GM15510 (cell line): ENCODE results near the gene B4GAT1.
A peak's percentile ranks its signal among the peaks of the same experiment; 100 is the strongest.

Experiments
- POLR2A ChIP-seq: IDR thresholded peaks from 3 replicates; pipeline ENCODE4 v1.6.1; 2011; ENCODE audit warnings: borderline replicate concordance; ENCODE audit not compliant: insufficient read length; ENCODE audit errors: extremely low read depth

Gene B4GAT1

DNA sequence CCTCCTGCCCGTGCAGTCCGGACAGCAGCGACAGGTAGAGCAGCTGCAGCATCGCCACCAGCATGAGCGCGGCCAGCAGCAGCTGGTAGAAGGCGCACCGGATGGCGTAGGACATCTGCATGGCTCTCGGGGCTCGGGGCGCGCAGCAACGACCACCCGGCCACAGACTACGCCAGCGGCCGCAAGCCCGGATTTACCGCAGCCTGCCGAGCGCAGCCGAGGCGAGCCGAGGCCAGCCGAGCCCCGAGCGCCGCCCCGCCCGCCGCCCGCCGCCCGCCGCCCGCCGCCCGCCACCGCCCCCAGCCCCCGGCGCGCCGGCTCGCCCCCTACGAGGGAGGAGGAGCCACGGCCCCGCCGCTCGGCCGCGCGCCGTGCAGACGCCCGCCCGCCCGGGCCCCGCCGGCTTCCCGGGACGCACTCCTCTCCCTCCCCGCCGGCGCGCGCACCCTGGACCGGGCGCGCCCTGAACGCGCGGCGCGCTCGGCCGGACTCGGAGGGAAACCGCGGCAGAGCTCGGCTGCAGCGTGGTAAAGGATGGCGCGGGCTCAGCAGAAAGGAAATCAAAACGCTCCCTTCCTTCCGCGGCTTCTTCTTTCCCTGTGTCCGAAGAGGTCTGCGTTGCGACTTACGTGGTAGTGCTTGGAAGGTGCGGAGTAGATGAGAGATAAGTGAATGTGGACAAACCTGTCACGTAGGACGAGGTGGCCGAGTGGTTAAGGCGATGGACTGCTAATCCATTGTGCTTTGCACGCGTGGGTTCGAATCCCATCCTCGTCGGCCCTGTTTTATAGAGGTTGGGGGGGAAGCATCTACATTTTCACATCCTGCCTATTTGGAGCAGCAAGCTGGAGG lies at the start of gene B4GAT1:
TSS of gene B4GAT1 (minus strand) at position 205 of the 852 bp plus-strand sequence. CDS start at position 121, 84 bp downstream.
- TF ChIP-seq POLR2A, result peak; percentile 70

DNA sequence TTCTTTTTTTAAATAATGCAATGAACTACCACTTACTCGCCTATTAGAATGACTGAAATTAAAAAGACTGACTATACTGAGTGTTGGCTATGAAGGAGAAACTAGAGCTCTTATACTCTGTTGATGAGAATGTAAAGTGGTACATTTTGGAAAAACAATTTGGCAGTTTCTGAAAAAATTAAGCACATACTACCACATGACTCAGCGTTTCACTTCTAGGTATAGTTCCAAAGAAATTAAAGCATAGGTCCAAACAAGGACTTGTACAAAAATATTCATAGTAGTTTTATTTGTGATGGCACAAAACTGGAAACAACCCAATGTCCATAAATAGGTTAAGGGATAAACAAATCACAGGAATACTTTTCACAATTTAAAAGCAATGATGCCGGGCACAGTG lies 46.5 kb upstream of the B4GAT1 start:
- TF ChIP-seq POLR2A, result no peak

DNA sequence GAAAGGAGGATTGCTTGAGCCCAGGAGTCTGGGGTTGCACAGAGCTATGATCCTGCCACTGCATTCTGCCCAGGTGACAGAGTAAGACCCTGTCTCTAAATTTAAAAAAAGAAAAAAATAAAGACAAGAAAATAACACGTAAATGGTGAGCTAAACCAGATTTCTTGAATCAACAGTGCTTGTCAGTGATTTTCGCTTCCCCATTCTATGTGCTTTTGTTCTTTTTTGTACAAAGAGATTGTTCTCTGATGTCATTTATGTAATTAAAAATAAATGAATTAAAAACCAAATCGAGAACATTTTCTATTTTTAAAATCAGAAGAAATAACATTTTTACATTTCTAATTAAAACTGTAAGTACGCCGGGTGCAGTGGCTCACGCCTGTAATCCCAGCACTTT lies 43.9 kb upstream of the B4GAT1 start:
- TF ChIP-seq POLR2A, result no peak

DNA sequence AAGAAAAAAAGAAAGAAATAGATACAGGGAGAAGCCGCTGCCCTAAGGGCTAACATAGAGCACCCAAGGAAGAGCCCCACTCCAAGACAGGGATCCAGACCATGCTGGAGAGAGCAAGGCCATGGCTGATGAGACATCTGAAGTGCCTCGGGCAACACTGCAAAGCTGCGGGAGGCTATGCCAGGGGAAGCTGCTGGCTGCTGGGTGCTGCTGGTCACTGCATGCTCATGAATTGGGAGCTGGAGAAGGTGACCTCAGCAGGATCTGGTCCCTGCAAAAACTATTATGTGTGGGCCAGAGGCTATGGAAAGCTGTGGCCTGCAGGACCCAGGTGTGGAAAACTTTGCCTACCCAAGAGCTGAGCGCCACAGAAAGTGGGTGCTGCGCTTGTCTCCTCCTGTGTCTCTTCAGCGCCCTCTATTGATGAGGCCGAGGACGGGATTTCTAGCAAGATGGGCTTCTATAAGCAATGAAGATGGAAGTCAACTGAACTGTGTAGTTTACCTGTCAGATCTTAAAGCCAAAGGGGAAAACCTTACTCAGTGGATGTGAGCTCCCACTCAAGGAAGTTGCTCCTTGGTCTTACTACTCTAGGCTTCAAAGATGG lies 41.5 kb upstream of the B4GAT1 start:
- no peak for TF ChIP-seq POLR2A

DNA sequence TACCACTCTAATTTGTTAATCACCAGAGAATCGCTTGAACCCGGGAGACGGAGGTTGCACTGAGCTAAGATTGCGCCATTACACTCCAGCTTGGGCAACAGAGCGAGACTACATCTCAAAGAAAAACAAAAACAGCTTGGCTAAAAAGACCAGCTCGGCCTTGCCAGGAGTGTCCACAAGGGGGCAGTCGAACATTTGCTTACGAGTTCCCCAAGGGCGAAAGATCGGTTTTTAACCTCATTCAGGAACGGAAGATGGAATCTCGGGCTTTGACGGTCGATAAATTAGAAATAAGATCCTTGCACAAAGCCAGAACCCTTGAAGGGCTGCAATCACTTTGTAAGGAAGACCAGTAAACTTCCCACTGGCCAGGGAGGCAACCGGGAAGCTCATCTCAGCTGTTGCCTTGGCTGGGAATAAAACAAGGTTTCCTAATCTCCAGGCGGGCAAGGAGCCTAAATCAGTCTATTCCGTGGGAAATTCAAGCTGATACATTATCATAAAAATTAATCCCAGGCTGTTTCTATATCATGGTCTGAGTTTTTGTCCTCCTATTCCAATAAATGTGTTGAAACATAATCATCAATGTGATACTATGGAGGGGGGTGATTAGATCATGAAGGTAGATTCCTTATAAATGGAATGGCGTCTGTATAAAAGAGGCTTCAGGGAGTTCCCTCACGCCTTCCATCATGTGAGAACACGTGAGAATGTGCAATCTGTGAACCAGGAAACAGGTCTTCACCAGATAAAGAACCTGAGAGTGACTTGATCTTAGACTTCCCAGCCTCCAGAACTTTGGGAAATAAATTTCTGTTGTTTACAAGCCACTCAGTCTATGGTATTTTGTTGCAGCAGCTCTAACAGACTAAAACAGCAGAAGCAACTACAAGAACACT lies 39.0 kb upstream of the B4GAT1 start:
- no peak for TF ChIP-seq POLR2A

DNA sequence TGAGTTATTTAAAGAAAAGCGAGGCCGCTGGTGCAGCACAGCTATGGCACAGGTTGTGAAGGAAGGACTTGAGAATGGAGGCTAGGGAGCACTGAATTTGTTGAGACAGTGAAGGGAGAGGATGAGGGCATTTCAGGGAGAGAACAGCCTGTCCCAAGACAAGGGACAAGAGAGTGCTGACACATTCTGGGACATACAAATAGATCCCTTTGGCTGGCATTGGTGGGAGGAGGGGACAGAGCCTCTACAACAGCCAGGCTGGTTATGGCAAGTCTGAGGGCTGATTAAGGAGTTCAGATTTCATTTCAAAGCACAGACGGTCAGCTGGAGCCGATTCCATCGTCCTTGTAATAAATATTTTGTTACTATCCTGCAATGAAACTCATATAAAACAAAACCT lies 25.8 kb upstream of the B4GAT1 start:
- TF ChIP-seq POLR2A, result no peak

DNA sequence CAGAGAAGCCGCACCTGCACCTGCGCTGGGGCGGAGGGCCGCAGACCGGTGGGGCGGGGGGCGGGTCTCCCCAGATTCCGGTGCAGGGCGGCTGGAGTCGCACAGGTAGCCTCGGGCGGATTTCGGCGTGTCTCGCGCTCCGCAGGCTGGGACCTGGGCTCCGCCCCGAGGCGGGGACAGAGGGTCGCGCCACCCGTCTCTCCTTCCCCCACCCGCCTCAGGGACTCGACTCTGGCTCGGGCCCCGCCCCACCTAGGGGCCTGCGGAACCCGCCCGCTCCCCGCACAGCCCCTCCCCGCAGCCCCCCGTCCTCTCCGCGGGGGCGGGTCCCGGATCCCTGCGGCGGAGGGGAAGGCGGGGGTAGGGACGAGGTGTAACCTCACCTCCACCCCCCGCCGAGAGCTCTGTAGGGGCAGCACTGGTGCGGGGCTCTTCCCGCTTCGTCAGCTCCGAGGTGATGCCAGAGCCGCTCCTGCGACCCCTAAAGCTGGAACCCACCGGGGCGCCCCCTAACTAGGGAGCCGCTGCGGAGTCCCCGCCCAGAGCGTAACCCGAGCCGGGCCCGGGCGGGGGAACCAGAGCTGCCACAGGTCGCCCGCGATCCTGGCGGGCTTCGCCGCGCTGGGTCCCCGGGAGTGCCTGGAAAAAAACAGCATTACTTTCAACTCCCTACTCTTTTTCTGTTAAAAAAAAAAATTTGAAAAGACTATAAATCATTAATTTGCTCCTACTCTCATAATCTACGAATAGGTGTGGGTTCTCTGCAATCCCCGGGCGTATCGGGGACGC lies 24.4 kb upstream of the B4GAT1 start, which contains the start of gene SLC29A2:
TSS of gene SLC29A2 (minus strand) at position 134 of the 789 bp plus-strand sequence. CDS start 169 bp downstream, outside the sequence.
- TF ChIP-seq POLR2A, result peak; percentile 40

DNA sequence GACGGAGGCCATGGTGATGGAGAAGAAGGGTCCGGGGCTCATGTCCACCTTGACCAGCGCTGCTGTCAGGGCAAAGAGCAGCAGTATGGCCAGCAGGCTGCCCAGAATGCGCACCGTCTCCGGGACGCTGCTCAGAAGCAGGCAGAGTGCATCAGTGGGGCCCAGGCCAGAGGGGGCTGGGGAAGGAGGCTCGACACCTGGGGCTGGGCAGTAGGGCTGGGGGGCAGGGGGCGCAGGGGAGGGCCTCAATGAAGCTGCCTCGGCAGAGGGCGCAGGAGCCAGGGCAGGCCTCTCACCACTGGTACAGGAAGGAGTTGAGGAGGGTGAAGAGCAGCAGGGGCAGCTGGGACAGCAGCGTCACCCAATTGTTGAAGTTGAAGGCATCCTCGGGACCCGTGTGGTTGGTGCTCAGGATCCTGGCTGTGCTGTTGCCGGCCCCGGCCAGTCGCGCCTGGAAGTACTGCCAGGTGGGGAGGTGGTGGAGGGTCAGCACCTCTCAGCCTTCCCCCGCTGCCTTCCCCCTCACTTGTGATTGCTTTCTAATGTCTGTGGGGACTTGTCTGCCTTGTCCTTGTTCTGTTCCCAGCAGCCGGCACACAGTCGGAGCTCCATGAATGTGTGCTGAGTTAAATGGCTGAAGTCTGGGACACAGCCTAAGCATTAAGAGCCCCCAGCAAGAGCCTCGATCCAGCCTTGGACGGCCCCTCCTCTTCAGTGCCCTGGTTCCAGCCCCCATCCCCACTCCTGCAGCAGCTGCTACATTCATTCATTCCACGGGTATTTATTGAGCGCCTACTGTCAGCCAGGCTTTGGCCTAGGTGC lies 21.9 kb upstream of the B4GAT1 start:
- no peak for TF ChIP-seq POLR2A

DNA sequence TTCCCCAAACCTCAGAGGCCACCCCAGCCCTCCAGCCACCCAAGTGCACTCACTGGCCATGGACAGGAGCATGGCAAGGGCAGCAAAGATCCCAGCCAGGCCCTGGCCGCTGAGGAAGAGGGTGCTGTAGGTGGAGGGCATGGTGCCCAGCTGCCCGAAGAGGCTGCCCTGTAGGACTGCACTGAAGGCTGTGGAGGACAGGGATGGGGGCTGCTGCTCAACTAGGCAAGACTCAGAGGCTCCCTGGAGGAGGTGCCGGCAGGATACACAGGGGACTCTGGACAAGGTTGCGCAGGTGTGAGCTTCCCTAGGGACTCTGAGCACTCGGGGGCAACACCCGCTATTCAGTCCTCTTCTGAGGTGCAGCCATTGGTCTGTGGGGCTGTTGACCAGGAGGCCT lies 21.1 kb upstream of the B4GAT1 start:
- TF ChIP-seq POLR2A, result no peak

DNA sequence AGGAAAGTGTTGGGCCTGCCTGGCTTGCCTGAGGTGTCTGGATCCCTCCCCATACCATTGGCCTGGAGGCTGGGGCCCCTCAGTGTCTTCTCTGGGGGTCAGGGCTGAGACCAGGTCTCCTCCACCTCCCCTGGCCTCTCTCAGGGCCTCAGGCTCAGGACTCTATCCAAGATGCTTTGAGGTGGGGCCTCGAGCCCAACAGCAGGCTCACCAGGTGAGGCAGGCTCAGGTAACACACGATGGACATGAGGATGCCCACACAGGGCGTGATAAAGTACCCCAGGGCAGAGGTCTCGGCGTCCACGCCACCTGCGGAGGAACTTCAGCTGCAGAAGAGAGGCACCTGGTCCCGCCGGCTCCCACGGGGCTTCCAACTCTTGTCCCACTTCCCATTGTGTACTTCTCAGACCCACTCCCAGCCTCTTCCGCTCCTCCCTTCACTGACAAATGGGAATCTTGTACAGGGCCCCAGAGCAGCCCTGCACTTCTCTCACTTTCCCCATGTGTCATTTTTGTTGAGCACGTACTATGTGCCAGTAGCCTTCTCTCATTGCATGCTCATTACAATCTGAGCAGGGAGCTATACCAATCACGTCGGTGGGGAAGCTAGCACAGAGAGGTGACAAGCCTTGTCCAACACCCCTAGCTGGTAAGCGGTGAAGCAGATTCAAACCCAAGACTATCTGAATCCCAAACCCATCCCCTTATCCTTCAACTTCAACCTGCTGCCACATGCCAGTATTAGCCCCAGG lies 20.3 kb upstream of the B4GAT1 start:
- TF ChIP-seq POLR2A, result no peak

DNA sequence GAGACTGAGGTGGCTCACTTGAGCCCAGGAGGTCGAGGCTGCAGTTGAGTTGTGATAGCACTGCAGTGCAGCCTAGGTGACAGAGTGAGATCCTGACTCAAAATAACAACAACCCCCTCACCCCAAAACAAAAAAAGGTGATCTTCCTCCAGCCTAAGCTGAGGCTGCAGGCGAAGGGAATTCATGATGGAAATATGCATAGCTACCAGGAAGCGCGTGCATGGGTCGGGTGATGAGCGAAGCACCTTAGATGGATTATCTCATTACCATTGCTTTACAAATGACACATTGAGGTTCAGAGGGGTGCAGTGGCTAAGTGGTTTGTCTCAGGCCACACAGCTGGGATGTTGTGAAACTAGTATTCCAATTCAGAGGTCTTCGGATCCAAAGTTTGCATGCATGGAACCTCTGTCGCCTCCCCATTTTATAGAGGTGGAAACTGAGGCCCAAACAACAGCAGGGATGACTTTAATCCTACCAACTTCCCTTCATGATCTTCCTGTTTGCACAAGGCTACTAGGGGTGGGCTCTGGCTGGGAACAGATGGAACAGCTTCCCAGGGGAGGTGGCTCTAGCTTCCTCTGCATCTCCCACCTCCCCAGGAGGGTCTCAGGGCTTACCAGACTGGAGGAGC lies 19.5 kb upstream of the B4GAT1 start:
- TF ChIP-seq POLR2A, result no peak
